Ectodermal cell (in vitro differentiated cells): ENCODE data around the gene NAPB.

Experiments used
- H3K27ac ChIP-seq: 2 replicates; pipeline ENCODE4 v1.7.0; 2013; ENCODE audit warnings: mild to moderate bottlenecking, low read depth, low read length; ENCODE audit not compliant: insufficient read depth, poor library complexity, severe bottlenecking
- H3K27me3 ChIP-seq: 2 replicates; pipeline ENCODE4 v1.7.0; 2013; ENCODE audit warnings: mild to moderate bottlenecking, low read length; ENCODE audit not compliant: insufficient read depth, control insufficient read depth, poor library complexity, severe bottlenecking
- H3K36me3 ChIP-seq: one replicate; pipeline ENCODE4 v1.7.0; 2013; ENCODE audit warnings: low read length; ENCODE audit not compliant: control insufficient read depth, insufficient read depth
- H3K4me1 ChIP-seq: one replicate; pipeline ENCODE4 v1.7.0; 2013; ENCODE audit warnings: low read length; ENCODE audit not compliant: control insufficient read depth, insufficient read depth
- H3K4me3 ChIP-seq: 2 replicates; pipeline ENCODE4 v1.7.0; 2013; ENCODE audit warnings: low read depth, low read length, control low read depth; ENCODE audit not compliant: insufficient read depth
- H3K9me3 ChIP-seq: 2 replicates; pipeline ENCODE4 v1.7.0; 2013; ENCODE audit warnings: mild to moderate bottlenecking, low read length, moderate library complexity; ENCODE audit not compliant: control insufficient read depth
- WGBS, 2 experiments: methylation state at CpG; one replicate each; pipeline ENCODE4 v1.1.7; 2013; ENCODE audit warnings: missing lambda C conversion rate in 2 of 2; 5-methylcytosine and 5-hydroxymethylcytosine counted together

NAPB gene

DNA sequence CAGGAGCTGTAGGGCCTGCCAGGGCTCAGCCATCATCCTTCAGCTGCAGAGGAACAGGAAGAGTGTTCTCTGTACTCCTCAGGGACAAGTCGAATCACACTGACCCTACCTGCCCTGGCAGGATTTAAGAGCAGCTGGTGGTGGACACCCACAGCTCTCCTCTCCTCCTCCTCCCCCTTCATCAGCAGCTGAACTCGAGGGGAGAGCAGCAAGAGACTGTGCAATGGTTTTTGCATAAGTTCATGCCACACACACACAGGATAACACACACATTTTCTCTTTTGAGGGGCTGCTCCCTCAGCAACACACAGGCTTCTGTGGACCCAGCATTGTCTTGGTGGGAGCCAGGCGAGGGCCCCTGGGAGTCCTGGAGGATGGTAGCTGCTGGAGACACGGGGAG is 31.5 kb upstream of the NAPB start, which contains the start of gene CST11:
Gene CST11, minus strand, starts transcription at position 101 of the 400 bp plus-strand sequence. Its CDS starts 65 bp downstream, at position 36.
- H3K36me3 ChIP-seq = no peaks in the 10 kb centered on the region
- no peaks in the 10 kb centered on the region for H3K27me3 ChIP-seq
- H3K9me3 ChIP-seq = no peaks in the 10 kb centered on the region
- WGBS, 2 experiments = 60 to 70% methylated on average over 4 of the region's 4 CpGs
- no peaks in the 10 kb centered on the region for H3K4me1 ChIP-seq
- H3K27ac ChIP-seq = no peak within 1 kb of the TSS
- H3K4me3 ChIP-seq = no peak within 1 kb of the TSS

DNA sequence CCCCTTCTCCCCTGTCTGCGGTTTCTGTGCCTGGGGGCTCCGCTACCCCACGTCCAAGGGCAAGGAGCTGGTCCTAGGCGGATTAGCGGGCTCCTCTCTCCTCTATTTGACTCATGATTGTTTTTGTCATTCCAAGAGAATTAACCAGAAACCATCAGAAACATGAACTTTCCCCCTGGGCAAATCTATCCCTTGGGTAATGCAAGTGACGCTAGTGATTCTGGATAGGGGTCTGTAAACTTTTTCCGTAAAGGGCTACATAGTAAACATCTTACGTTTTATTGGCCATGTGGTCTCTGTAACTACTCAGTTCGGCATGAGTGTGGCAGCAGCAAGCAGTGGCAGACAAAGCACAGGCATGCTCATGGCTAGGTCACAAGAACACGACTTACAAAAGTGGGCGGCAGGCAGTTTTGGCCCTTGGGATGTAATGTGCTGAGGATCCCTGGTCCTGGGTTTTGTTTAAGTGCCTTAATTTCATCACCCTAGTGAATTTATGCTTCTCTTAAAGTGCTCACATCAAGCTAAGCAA is 30.7 kb upstream of the NAPB start:
- no peaks in the 10 kb centered on the region for H3K4me1 ChIP-seq
- H3K4me3 ChIP-seq = no peak overlapping the region
- WGBS, 2 experiments = 91 to 92% methylated on average over 11 of the region's 11 CpGs
- H3K9me3 ChIP-seq = no peaks in the 10 kb centered on the region
- H3K27me3 ChIP-seq = no peaks in the 10 kb centered on the region
- no peaks in the 10 kb centered on the region for H3K36me3 ChIP-seq
- H3K27ac ChIP-seq = no peak overlapping the region

DNA sequence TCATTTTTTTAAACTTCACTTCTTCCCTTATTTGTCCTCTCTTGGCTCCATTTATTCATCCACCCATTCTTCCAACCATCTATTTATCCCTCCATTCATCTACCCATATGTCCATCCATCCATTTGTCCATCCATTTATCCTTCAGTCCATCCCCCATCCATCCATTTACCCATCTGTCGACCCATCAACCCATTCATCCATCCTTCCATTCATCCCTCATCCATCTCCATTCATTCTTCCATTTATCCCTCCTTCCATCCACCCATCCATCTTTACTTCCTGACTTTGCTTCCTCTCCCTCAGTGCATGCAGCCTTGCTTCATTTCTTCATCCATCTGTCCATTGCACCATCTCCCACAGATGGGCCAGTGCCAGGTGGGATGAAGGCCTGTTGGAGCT is 29.6 kb upstream of the NAPB start:
- no peak overlapping the region for H3K4me3 ChIP-seq
- 91 to 93% methylated on average over 1 of the region's 1 CpG for WGBS, 2 experiments
- H3K27ac ChIP-seq = no peak overlapping the region
- H3K27me3 ChIP-seq = no peaks in the 10 kb centered on the region
- H3K9me3 ChIP-seq = no peaks in the 10 kb centered on the region
- no peaks in the 10 kb centered on the region for H3K36me3 ChIP-seq
- no peaks in the 10 kb centered on the region for H3K4me1 ChIP-seq

DNA sequence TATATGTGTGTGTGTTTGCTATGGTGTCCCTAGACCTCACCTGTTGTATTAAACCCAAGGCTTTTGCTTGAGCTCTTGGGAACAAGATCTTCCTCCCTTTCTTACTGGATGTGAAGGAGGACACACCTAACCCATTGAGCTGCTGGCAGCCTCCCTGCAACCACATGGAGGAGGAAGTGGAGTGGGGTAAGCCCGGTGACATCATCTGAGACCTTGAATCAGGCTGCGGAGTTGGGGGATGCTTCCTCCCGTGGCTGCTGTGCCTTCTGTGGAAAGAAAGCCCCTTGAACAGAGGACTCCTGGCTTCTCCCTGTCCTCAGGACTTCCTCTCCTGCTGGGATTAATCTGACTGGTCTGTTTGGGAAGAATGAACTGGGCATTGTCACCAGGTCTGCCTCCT is 28.1 kb upstream of the NAPB start:
- 60 to 61% methylated on average over 3 of the region's 3 CpGs for WGBS, 2 experiments
- no peak overlapping the region for H3K4me3 ChIP-seq
- H3K36me3 ChIP-seq = no peaks in the 10 kb centered on the region
- H3K9me3 ChIP-seq = no peaks in the 10 kb centered on the region
- H3K27ac ChIP-seq = no peak overlapping the region
- H3K4me1 ChIP-seq = no peaks in the 10 kb centered on the region
- H3K27me3 ChIP-seq = no peaks in the 10 kb centered on the region

DNA sequence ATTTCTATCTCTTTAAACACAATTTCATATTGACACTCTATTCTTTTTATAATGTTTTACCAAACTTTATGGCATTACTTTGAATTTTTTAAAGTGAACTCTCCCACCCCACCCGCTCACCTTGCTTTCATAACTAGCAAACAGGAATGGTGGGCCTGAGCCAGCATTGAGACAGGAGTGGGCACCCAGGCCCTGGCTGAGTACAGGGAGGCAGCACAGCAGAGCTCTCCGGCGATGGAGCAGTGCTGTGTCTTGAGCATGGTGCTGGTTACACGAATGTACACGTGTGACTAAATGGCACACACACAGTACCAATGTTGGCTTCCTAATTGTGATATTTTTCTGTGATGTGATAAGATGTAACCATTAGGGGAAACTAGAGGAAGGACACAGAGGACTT is 26.9 kb upstream of the NAPB start:
- H3K4me1 ChIP-seq = no peaks in the 10 kb centered on the region
- H3K4me3 ChIP-seq = no peak overlapping the region
- no peaks in the 10 kb centered on the region for H3K36me3 ChIP-seq
- no peak overlapping the region for H3K27ac ChIP-seq
- H3K27me3 ChIP-seq = no peaks in the 10 kb centered on the region
- 96% methylated on average over 5 of the region's 5 CpGs for WGBS, 2 experiments
- no peaks in the 10 kb centered on the region for H3K9me3 ChIP-seq

DNA sequence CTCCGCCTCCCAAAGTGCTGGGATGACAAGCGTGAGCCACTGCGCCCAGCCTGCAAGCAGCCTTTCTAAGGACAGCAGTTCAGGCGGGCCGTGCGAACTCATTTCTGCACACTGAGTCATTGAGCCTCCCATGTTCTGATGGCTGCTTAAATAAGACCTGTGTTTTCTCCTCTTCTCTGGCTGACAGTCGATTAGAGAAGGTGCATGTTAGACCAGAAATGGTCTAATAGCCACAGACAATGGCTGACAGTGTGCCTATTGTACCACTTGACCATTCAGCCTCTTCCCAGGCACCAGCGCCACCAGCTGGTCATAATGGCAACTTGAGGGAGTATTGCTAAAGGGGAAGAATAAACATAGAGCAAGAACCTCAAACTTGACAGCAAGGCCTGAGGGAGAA is 25.2 kb upstream of the NAPB start:
- Histone ChIP-seq H3K27me3 (no peaks in the 10 kb centered on the region), H3K36me3 (no peaks in the 10 kb centered on the region), H3K27ac (no peak overlapping the region), H3K4me1 (no peaks in the 10 kb centered on the region), H3K4me3 (no peak overlapping the region), H3K9me3 (no peaks in the 10 kb centered on the region)
- 79 to 82% methylated on average over 8 of the region's 8 CpGs for WGBS, 2 experiments

DNA sequence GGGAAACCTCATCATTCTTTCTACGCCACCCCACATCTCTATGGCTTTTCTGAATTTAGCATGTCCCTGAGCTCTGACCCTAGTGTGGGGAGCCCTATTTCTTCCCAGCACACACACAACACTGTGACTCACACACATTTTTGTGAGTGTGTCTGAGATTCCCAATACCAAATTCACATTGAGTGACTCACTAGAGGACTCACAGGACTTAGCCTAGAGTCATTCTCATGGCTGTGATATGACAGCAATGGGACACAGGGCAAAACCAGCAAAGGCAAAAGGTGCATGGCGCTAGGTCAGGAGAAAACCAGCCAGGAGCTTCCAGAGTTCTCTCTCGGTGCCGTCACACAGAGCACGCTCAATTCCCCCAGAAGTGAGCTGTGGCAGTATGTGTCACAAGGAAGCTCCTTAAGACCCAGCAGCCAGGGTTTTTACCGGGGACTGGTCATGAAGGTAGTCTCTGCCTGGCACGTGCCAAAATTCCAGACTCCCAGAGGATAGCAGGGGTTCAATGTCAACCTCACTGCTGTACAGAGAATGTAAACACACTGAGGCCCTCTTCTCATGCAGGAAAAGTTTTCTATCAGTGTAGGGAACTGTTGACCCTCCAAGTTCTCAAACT is 24.4 kb upstream of the NAPB start:
- WGBS, 2 experiments = 95 to 96% methylated on average over 7 of the region's 7 CpGs
- Histone ChIP-seq H3K27me3 (no peaks in the 10 kb centered on the region), H3K9me3 (no peaks in the 10 kb centered on the region), H3K36me3 (no peaks in the 10 kb centered on the region), H3K27ac (no peak overlapping the region), H3K4me1 (no peaks in the 10 kb centered on the region), H3K4me3 (no peak overlapping the region)

DNA sequence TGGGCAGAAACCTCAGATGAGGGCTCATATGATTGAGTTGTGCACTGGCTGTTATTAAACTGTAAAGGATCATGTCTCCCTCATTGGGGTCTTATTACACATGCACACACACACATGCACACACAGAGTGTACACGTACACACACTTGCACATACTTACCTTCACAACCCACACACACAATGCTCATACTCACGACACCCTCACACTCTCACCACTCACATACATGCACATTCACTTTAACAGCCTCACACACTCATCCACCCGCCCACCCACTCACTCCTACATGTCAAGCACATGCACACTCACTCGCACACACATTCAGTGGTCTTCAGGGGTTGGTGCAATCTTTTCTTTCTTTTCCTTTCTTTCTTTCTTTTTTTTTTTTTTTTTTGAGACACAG is 23.6 kb upstream of the NAPB start:
- H3K36me3 ChIP-seq = no peaks in the 10 kb centered on the region
- H3K9me3 ChIP-seq = no peaks in the 10 kb centered on the region
- H3K27me3 ChIP-seq = no peaks in the 10 kb centered on the region
- no peak overlapping the region for H3K27ac ChIP-seq
- H3K4me3 ChIP-seq = no peak overlapping the region
- whole genome bisulfite sequencing, 2 experiments = 90% methylated on average over 4 of the region's 4 CpGs
- H3K4me1 ChIP-seq = no peaks in the 10 kb centered on the region

DNA sequence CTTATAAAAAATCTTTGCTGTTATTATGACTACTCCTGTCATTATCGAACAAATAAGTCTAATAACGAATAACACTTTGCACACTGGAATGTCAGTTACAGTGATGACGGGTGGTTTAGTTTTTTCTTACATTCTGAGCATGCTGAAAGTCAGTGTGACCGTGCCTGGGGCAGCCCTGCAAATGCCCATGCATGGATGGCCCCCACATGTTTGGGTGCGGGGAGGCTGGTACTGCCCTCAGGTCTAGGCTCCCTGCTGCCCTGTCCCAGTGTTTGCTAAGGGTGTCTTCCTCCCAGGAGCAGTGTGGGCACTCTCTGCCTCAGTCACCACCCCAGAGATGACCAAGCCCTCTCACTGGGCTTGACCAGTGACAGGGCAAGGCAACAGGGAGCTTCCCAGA is 21.1 kb upstream of the NAPB start:
- Histone ChIP-seq H3K4me3 (no peak overlapping the region), H3K36me3 (no peaks in the 10 kb centered on the region), H3K27ac (no peak overlapping the region), H3K27me3 (no peaks in the 10 kb centered on the region), H3K9me3 (no peaks in the 10 kb centered on the region), H3K4me1 (no peaks in the 10 kb centered on the region)
- whole genome bisulfite sequencing, 2 experiments = 91 to 93% methylated on average over 5 of the region's 5 CpGs

DNA sequence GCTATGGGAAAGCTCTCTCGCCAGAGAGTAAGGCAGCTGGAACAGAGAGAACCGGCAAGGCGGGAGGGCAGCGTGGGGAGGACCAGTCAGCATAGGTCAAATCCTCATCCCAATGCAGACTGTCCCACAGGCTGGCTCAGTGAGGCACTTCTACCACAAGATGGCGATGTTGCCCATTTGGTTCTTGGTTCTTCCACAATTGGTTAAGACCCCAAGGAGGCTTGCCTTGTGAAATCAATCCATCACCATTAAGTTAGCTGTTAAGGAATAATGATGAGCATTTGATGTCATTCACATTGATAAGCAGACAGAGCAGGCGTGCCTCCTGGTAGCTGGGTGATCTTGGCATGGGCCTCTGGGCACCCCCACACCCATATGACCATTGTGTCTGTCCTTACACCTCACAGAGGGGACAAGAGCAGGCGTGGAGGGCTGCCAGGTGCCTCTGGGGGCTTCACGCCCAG is 20.6 kb upstream of the NAPB start:
- Histone ChIP-seq H3K36me3 (no peaks in the 10 kb centered on the region), H3K27me3 (no peaks in the 10 kb centered on the region), H3K27ac (no peak overlapping the region), H3K4me1 (no peaks in the 10 kb centered on the region), H3K9me3 (no peaks in the 10 kb centered on the region), H3K4me3 (no peak overlapping the region)
- WGBS, 2 experiments = 26 to 28% methylated on average over 8 of the region's 8 CpGs
